DOHH2 (cell line): Measurements from ENCODE around the gene TMEM45B.
"Not testable (repeated sequence)": the region's sequence is repeated elsewhere in the genome, so short reads cannot be mapped to it uniquely, and the experiment has no call there.

Source experiments
- H3F3A ChIP-seq: fragments of 200-600 bp; sonication (generic), shearing (Covaris generic); 2 replicates; pipeline ENCODE4 v1.6.0; 2016; ENCODE audit warnings: antibody characterized with exemption, mild to moderate bottlenecking; ENCODE audit not compliant: control insufficient read depth, insufficient read depth
- H3K27ac ChIP-seq: fragments of 200-600 bp; sonication (generic); 2 replicates; pipeline ENCODE4 v1.5.1; 2014; ENCODE audit warnings: low read depth, mild to moderate bottlenecking, low read length, moderate library complexity
- H3K27me3 ChIP-seq: fragments of 200-600 bp; sonication (generic); 2 replicates; pipeline ENCODE4 v1.6.1; 2014; ENCODE audit warnings: mild to moderate bottlenecking, low read length, mixed read lengths; ENCODE audit not compliant: control insufficient read depth
- H3K36me3 ChIP-seq: fragments of 200-600 bp; sonication (generic); 2 replicates; pipeline ENCODE4 v1.6.1; 2014; ENCODE audit warnings: mild to moderate bottlenecking, low read length, moderate library complexity, mixed read lengths; ENCODE audit not compliant: control insufficient read depth
- H3K4me1 ChIP-seq: fragments of 200-600 bp; sonication (generic); 2 replicates; pipeline ENCODE4 v1.6.1; 2014; ENCODE audit warnings: mild to moderate bottlenecking, low read length, mixed read lengths; ENCODE audit not compliant: control insufficient read depth
- H3K4me2 ChIP-seq: fragments of 200-600 bp; sonication (generic); 2 replicates; pipeline ENCODE4 v1.6.0; 2014; ENCODE audit warnings: mild to moderate bottlenecking, low read length, moderate library complexity
- H3K4me3 ChIP-seq: fragments of 200-600 bp; sonication (generic); 2 replicates; pipeline ENCODE4 v1.5.1; 2014; ENCODE audit warnings: mild to moderate bottlenecking, low read length, mixed read lengths
- H3K79me2 ChIP-seq: fragments of 200-600 bp; sonication (generic); 2 replicates; pipeline ENCODE4 v1.6.1; 2014; ENCODE audit warnings: mild to moderate bottlenecking, low read length, mixed read lengths; ENCODE audit not compliant: control insufficient read depth
- H3K9me2 ChIP-seq: fragments of 200-600 bp; sonication (generic); replicated peaks from 2 replicates; pipeline ENCODE4 v1.6.1; 2014; ENCODE audit warnings: mild to moderate bottlenecking, low read length, mixed read lengths; ENCODE audit not compliant: control insufficient read depth
- H3K9me3 ChIP-seq: fragments of 200-600 bp; sonication (generic); 2 replicates; pipeline ENCODE4 v1.6.1; 2014; ENCODE audit warnings: antibody characterized with exemption, low read length, mixed read lengths; ENCODE audit not compliant: control insufficient read depth, insufficient read depth
- H4K20me1 ChIP-seq: fragments of 200-600 bp; sonication (generic); 2 replicates; pipeline ENCODE4 v1.6.0; 2014; ENCODE audit warnings: low read depth, mild to moderate bottlenecking, antibody characterized with exemption, low read length, moderate library complexity; ENCODE audit not compliant: control insufficient read depth, insufficient read depth
- EZH2phosphoT487 ChIP-seq: fragments of 200-600 bp; sonication (generic); IDR thresholded peaks from 2 replicates; pipeline ENCODE4 v1.6.1; 2017; ENCODE audit warnings: borderline replicate concordance, mild to moderate bottlenecking, antibody characterized with exemption, low read length, moderate library complexity, mixed read lengths
- TF ChIP-seq, protein P1 (sequence below): fragments of 200-600 bp; sonication (generic); IDR thresholded peaks from one replicate; pipeline ENCODE4 v1.5.1; 2014; ENCODE audit warnings: antibody characterized with exemption, mild to moderate bottlenecking, low read depth, low read length; ENCODE audit not compliant: poor library complexity, severe bottlenecking

The TMEM45B gene

DNA sequence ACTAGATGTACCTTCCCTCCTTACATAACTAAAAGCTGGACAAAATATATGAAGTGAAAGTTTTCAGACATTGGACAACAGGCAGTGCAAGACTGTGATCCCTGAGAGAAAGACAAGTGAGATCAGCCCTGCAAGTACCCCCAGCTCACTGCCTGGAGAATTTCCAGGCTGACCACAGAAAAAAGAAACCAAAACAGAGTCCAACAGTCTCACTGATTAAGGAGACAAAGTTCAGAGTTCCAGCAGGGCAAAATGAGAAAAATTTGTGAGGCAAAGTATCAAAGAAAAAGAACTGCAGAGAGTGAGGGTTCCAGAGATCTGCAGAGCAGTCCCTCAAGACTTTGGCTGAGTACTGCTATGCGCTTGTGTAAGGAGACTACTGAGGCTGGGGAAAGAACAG is 47.3 kb upstream of the TMEM45B start:
- H3F3A ChIP-seq, result no peaks in the 10 kb centered on the region
- no peaks in the 10 kb centered on the region for H3K9me2 ChIP-seq
- no peak for TF ChIP-seq EZH2phosphoT487
- TF ChIP-seq, protein P1, sequence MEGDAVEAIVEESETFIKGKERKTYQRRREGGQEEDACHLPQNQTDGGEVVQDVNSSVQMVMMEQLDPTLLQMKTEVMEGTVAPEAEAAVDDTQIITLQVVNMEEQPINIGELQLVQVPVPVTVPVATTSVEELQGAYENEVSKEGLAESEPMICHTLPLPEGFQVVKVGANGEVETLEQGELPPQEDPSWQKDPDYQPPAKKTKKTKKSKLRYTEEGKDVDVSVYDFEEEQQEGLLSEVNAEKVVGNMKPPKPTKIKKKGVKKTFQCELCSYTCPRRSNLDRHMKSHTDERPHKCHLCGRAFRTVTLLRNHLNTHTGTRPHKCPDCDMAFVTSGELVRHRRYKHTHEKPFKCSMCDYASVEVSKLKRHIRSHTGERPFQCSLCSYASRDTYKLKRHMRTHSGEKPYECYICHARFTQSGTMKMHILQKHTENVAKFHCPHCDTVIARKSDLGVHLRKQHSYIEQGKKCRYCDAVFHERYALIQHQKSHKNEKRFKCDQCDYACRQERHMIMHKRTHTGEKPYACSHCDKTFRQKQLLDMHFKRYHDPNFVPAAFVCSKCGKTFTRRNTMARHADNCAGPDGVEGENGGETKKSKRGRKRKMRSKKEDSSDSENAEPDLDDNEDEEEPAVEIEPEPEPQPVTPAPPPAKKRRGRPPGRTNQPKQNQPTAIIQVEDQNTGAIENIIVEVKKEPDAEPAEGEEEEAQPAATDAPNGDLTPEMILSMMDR, result no peak

DNA sequence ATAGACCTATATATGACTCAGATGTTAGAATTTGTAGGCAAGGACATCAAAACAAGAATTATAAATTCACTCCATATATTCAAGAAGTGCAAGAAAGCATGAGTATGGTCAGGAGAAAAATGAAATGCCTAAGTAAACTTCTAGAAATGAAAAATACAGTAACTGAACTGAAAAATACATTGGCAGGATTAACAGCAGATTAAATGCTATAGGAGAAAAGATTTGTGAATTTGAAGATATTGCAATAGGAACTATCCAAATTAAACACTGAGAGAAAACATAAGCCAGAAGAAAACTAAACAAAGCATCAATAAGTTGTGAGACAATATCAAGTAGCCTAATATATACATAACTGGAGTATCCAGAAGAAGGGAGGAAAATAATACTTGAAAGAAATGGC is 46.6 kb upstream of the TMEM45B start:
- Histone ChIP-seq H3K9me2 (no peaks in the 10 kb centered on the region), H3K27me3 (no peaks in the 10 kb centered on the region; the same call in 1 of the 2 replicates), H3K4me2 (no peak overlapping the region), H3F3A (no peaks in the 10 kb centered on the region), H3K9me3 (no peaks in the 10 kb centered on the region), H3K4me3 (no peak overlapping the region), H3K4me1 (no peaks in the 10 kb centered on the region), H4K20me1 (no peaks in the 10 kb centered on the region), H3K36me3 (no peaks in the 10 kb centered on the region), H3K79me2 (no peaks in the 10 kb centered on the region), H3K27ac (no peak overlapping the region)
- TF ChIP-seq EZH2phosphoT487, result no peak
- TF ChIP-seq, protein P1, result no peak

More for the DNA sequence above, 47.3 kb upstream of the TMEM45B start:
- Histone ChIP-seq H3K27me3 (no peaks in the 10 kb centered on the region; the same call in 1 of the 2 replicates), H4K20me1 (no peaks in the 10 kb centered on the region), H3K9me3 (no peaks in the 10 kb centered on the region), H3K27ac (no peak overlapping the region), H3K36me3 (no peaks in the 10 kb centered on the region), H3K79me2 (no peaks in the 10 kb centered on the region), H3K4me1 (no peaks in the 10 kb centered on the region), H3K4me3 (no peak overlapping the region), H3K4me2 (no peak overlapping the region)

DNA sequence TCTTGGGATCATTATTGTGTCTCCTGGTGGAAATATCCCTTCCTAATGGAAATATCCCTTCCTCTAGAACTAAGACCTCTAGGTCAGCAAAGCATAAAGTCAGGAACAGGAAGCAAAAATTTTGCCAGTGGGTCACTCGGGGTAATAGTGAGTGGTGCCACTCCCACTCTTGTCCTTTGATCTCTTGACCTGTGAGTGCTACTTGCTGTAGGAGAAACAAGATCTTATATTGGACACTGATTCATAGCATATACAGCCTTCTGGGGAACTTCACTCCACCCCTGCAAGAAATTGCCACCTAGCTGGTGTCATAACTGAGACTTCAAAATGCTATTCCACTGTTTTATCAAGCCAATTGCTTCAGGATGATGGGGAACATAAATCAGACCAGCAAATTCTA is 44.7 kb upstream of the TMEM45B start:
- TF ChIP-seq, protein P1, result no peak
- TF ChIP-seq EZH2phosphoT487, result no peak
- H4K20me1 ChIP-seq, result no peaks in the 10 kb centered on the region
- H3K79me2 ChIP-seq, result no peaks in the 10 kb centered on the region
- H3K9me3 ChIP-seq, result no peaks in the 10 kb centered on the region
- H3K4me1 ChIP-seq, result no peaks in the 10 kb centered on the region
- no peaks in the 10 kb centered on the region for H3F3A ChIP-seq
- H3K27me3 ChIP-seq, result no peaks in the 10 kb centered on the region; the same call in 1 of the 2 replicates
- H3K27ac ChIP-seq, result no peak overlapping the region
- H3K36me3 ChIP-seq, result no peaks in the 10 kb centered on the region
- H3K4me2 ChIP-seq, result no peak overlapping the region
- H3K4me3 ChIP-seq, result no peak overlapping the region
- H3K9me2 ChIP-seq, result no peaks in the 10 kb centered on the region

DNA sequence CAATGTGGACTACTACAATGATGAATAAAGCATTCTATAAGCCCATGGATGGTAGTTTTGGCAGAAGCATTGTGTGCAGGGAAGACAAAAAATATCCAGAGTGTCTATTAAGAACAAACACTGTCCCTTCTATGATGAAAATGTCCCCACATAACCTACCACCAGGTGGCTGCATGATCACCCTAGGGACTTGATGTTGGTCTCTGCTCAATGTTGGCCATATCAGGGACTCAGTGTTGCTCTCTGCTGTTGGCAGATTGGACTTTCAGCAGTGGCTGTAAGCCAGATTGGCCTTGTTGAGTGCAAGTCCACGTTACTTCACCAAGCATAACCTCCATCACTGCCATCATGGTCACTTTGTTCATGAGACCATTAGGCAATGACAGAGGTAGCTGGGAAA is 44.2 kb upstream of the TMEM45B start:
- not testable (repeated sequence) for H3K4me1 ChIP-seq, H3K4me2 ChIP-seq, H3K9me3 ChIP-seq, H3F3A ChIP-seq, H3K27ac ChIP-seq, H3K9me2 ChIP-seq, H3K27me3 ChIP-seq, H3K79me2 ChIP-seq, H3K4me3 ChIP-seq, H4K20me1 ChIP-seq, H3K36me3 ChIP-seq
- TF ChIP-seq, protein P1, result peak; percentile 13
